ENCODE measurements around the gene GDF15. TPM values are rescaled to one million over a fixed set of nuclear protein-coding genes. Genes with fewer than 3 reads are reported as not detected.

The GDF15 gene
- polyA plus RNA-seq, 1 donor (not counting 4 experiments of a cell fraction or from before 2014, with no cell fraction given): 0.31 TPM

DNA sequence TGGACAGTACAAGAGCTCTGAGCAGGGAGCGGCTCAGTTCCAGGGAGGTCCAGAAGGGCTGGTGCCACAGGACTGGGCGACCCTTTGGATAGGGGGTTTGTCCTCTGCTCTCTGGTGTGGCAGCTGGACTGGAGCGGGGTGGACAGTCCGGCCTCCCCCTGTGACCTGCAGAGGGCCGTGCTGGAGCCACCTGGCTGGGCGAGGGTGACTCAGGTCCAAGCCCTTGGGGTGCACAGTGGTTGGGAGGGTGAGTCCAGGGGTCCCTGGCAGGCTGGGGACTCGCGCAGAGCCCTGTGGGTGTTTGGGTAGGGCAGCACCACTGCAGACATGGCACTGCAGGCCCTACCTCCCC, 40.4 kb downstream of the GDF15 start:
- Histone ChIP-seq H3K4me1 (ENCODE audit: control insufficient read depth, extremely low read depth, insufficient read depth, low read length) (peaks cover 3% of the 10 kb centered on the region), H4K20me1 (ENCODE audit: control insufficient read depth, extremely low read depth, insufficient read depth, low read length) (peaks cover 9% of the 10 kb centered on the region), H3K4me2 (ENCODE audit: control insufficient read depth, extremely low read depth, insufficient read depth, low read depth, low read length) (no peak overlapping the region), H3K79me2 (ENCODE audit: control insufficient read depth, insufficient read depth, low read length) (peaks cover 9% of the 10 kb centered on the region), H3K9me3 (ENCODE audit: control insufficient read depth, low read depth, low read length) (no peaks in the 10 kb centered on the region), H3K27me3 (ENCODE audit: control insufficient read depth, extremely low read depth, insufficient read depth, low read length) (no peaks in the 10 kb centered on the region), H3K27ac (ENCODE audit: control insufficient read depth, insufficient read depth, low read length) (no peak overlapping the region), H3K4me3 (ENCODE audit: control insufficient read depth in 2 of 3, extremely low read depth in 1 of 3, insufficient read depth in 2 of 3, low read depth in 1 of 3, low read length in 3 of 3) (no peak overlapping the region), H2AFZ (ENCODE audit: control insufficient read depth, low read length) (no peak overlapping the region), H3K9me1 (ENCODE audit: control insufficient read depth, extremely low read depth, insufficient read depth, low read length) (no peaks in the 10 kb centered on the region), H3K36me3 (ENCODE audit: control insufficient read depth in 2 of 2, extremely low read depth in 1 of 2, insufficient read depth in 2 of 2, low read length in 2 of 2) (peaks cover 0 to 4% of the 10 kb centered on the region in 2 experiments), H3K9ac (ENCODE audit: control insufficient read depth, extremely low read depth, insufficient read depth, low read length) (no peak overlapping the region)
- DNase-seq (ENCODE audit: low read depth, low spot score) (no peak), FAIRE-seq (no peak)
- no peak for TF ChIP-seq EZH2 (IDR thresholded peaks at IDR 0.05; ENCODE audit: low read length)
- dilution Hi-C loops (cut with MboI; ENCODE audit: extremely low pct_ligation_motif_present, low sequenced_read_pairs): no loop called here

DNA sequence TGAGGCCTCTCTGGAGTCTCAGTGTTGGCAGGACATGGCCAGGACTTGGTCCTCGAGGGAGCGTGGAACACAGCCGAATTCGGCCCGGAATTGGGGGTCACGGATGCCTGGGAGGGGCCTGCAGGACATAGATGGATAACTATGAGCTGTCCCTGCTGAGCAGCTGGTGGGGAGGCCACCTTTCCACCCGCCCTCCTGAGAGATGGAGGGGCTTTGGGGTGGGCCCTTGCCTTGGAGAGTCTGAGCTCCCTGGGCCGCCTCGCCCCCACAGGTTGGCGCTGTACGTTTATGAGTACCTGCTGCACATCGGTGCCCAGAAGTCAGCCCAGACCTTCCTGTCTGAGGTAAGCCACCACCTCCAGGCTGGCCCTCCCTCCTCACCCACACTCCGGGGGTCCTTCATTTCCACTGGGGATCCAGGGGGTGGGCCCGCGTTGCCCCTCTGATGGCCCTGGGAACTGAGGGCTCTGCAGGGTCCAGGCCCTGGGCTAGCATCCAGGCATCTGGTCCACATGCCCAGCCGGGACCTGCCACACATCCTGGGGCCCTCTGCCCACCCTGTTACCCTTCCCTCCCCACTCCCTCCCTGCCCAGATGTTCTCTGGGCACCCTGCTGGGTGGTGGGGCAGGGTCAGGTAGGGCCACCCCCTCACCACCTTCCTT, 41.3 kb downstream of the GDF15 start:
- Histone ChIP-seq H3K79me2 (ENCODE audit: control insufficient read depth, insufficient read depth, low read length) (peaks cover 7% of the 10 kb centered on the region), H3K4me1 (ENCODE audit: control insufficient read depth, extremely low read depth, insufficient read depth, low read length) (peaks cover 3% of the 10 kb centered on the region), H3K27me3 (ENCODE audit: control insufficient read depth, extremely low read depth, insufficient read depth, low read length) (no peaks in the 10 kb centered on the region), H2AFZ (ENCODE audit: control insufficient read depth, low read length) (no peak overlapping the region), H3K27ac (ENCODE audit: control insufficient read depth, insufficient read depth, low read length) (no peak overlapping the region), H4K20me1 (ENCODE audit: control insufficient read depth, extremely low read depth, insufficient read depth, low read length) (peaks cover 9% of the 10 kb centered on the region), H3K36me3 (ENCODE audit: control insufficient read depth in 2 of 2, extremely low read depth in 1 of 2, insufficient read depth in 2 of 2, low read length in 2 of 2) (peaks cover 0 to 2% of the 10 kb centered on the region in 2 experiments), H3K9me3 (ENCODE audit: control insufficient read depth, low read depth, low read length) (no peaks in the 10 kb centered on the region), H3K9me1 (ENCODE audit: control insufficient read depth, extremely low read depth, insufficient read depth, low read length) (no peaks in the 10 kb centered on the region), H3K9ac (ENCODE audit: control insufficient read depth, extremely low read depth, insufficient read depth, low read length) (no peak overlapping the region), H3K4me2 (ENCODE audit: control insufficient read depth, extremely low read depth, insufficient read depth, low read depth, low read length) (no peak overlapping the region), H3K4me3 (ENCODE audit: control insufficient read depth in 2 of 3, extremely low read depth in 1 of 3, insufficient read depth in 2 of 3, low read depth in 1 of 3, low read length in 3 of 3) (no peak overlapping the region)
- FAIRE-seq (no peak), DNase-seq (ENCODE audit: low read depth, low spot score) (no peak)
- dilution Hi-C loops (cut with MboI; ENCODE audit: extremely low pct_ligation_motif_present, low sequenced_read_pairs): no loop called here
- TF ChIP-seq EZH2 (IDR thresholded peaks at IDR 0.05; ENCODE audit: low read length): no peak
- TF ChIP-seq, protein P1, sequence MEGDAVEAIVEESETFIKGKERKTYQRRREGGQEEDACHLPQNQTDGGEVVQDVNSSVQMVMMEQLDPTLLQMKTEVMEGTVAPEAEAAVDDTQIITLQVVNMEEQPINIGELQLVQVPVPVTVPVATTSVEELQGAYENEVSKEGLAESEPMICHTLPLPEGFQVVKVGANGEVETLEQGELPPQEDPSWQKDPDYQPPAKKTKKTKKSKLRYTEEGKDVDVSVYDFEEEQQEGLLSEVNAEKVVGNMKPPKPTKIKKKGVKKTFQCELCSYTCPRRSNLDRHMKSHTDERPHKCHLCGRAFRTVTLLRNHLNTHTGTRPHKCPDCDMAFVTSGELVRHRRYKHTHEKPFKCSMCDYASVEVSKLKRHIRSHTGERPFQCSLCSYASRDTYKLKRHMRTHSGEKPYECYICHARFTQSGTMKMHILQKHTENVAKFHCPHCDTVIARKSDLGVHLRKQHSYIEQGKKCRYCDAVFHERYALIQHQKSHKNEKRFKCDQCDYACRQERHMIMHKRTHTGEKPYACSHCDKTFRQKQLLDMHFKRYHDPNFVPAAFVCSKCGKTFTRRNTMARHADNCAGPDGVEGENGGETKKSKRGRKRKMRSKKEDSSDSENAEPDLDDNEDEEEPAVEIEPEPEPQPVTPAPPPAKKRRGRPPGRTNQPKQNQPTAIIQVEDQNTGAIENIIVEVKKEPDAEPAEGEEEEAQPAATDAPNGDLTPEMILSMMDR (optimal IDR thresholded peaks at IDR 0.05 in 1 of 3, IDR thresholded peaks at IDR 0.05 in 1 of 3, conservative IDR thresholded peaks at IDR 0.05 in 1 of 3; ENCODE audit: extremely low read depth in 1 of 3, insufficient read depth in 2 of 3, low read length in 3 of 3): no peak

DNA sequence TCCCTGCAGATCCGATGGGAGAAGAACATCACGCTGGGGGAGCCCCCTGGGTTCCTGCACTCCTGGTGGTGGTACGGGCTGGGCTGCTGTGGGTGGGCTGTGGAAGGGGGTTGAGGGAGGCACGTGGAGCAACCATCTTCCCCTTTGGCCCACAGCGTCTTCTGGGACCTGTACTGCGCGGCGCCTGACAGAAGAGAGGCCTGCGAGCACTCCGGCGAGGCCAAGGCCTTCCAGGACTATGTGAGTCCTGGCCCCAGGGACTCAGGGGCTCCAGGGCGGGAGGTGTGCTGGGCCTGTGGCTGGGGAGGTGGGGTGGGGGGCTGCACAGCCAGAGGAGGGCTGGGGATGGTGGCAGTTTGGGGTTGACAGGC, 41.8 kb downstream of the GDF15 start:
- no peak overlapping the region for H3K9ac ChIP-seq (ENCODE audit: control insufficient read depth, extremely low read depth, insufficient read depth, low read length)
- H3K27me3 ChIP-seq (ENCODE audit: control insufficient read depth, extremely low read depth, insufficient read depth, low read length): no peaks in the 10 kb centered on the region
- peaks cover 7% of the 10 kb centered on the region for H3K79me2 ChIP-seq (ENCODE audit: control insufficient read depth, insufficient read depth, low read length)
- no peaks in the 10 kb centered on the region for H3K9me3 ChIP-seq (ENCODE audit: control insufficient read depth, low read depth, low read length)
- peaks cover 9% of the 10 kb centered on the region for H4K20me1 ChIP-seq (ENCODE audit: control insufficient read depth, extremely low read depth, insufficient read depth, low read length)
- no peaks in the 10 kb centered on the region for H3K9me1 ChIP-seq (ENCODE audit: control insufficient read depth, extremely low read depth, insufficient read depth, low read length)
- no peak for DNase-seq (ENCODE audit: low read depth, low spot score)
- no peak for FAIRE-seq
- dilution Hi-C loops (cut with MboI; ENCODE audit: extremely low pct_ligation_motif_present, low sequenced_read_pairs): no loop called here
- H3K27ac ChIP-seq (ENCODE audit: control insufficient read depth, insufficient read depth, low read length): no peak overlapping the region
- peaks cover 3% of the 10 kb centered on the region for H3K4me1 ChIP-seq (ENCODE audit: control insufficient read depth, extremely low read depth, insufficient read depth, low read length)
- no peak overlapping the region for H3K4me2 ChIP-seq (ENCODE audit: control insufficient read depth, extremely low read depth, insufficient read depth, low read depth, low read length)
- peaks cover 0 to 1% of the 10 kb centered on the region in 2 experiments for H3K36me3 ChIP-seq (ENCODE audit: control insufficient read depth in 2 of 2, extremely low read depth in 1 of 2, insufficient read depth in 2 of 2, low read length in 2 of 2)
- no peak overlapping the region for H3K4me3 ChIP-seq (ENCODE audit: control insufficient read depth in 2 of 3, extremely low read depth in 1 of 3, insufficient read depth in 2 of 3, low read depth in 1 of 3, low read length in 3 of 3)
- TF ChIP-seq EZH2 (IDR thresholded peaks at IDR 0.05; ENCODE audit: low read length): no peak
- TF ChIP-seq, protein P1 (optimal IDR thresholded peaks at IDR 0.05 in 1 of 3, IDR thresholded peaks at IDR 0.05 in 1 of 3, conservative IDR thresholded peaks at IDR 0.05 in 1 of 3; ENCODE audit: extremely low read depth in 1 of 3, insufficient read depth in 2 of 3, low read length in 3 of 3): no peak
- H2AFZ ChIP-seq (ENCODE audit: control insufficient read depth, low read length): no peak overlapping the region

Data from keratinocyte (primary cell).